Hematopoietic multipotent progenitor cell treated with erythropoietin and hydrocortisone succinate and interleukin-3 and kit ligand, for 15 days (in vitro differentiated cells): Measurements from ENCODE around the gene MMEL1.

Experiments
- DNase-seq: peaks from one replicate; pipeline ENCODE4 v3.0.0-alpha.2; 2015; ENCODE audit warnings: low spot score

MMEL1 gene

DNA sequence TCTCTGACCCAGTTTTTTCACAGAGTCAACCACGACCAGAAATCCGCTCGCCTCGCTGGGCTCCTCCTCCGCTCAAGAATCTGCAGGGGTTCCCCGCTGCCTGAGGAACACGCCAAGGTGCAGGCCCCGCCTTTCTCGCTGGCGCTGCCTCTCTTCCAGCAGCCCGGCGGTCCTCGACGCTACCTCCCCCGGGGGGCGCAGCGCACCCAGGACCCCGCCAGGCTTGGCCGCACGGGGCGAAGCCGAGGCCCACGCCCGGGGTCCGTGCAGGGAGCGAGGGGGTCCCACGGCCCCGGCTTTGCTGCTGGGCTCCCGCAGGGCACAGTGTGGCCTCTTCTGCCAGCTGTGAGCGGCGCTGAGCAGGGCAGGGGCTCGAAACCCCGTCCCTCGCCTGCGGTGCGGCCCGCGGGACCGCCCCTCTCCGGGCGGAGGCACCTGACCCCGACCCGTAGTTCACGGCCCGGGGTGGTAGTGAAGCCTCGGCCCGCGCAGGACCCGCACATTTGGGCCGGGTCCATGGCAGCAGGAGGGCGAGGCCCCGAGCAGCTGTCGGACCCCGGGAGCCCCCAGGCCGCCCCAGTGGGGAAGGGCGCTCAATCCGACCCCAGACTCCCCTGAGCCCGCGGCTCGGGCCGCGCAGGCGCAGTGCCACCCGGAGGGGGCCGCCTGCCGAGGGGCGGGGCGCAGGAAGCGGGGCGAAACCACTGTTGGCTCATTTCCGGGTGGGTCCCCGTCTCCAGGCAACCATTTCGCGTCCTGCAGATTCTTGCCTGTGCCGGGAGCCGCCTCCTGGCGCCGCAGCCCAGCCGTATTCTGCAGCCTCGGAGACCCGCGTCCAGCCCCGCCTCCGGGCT lies 10.0 kb upstream of the MMEL1 start:
- peak; percentile 49 for DNase-seq

- no peak for DNase-seq
Measured at GRCh38 chr1:2642131-2642559, 9.3 kb upstream of the MMEL1 start.

DNA sequence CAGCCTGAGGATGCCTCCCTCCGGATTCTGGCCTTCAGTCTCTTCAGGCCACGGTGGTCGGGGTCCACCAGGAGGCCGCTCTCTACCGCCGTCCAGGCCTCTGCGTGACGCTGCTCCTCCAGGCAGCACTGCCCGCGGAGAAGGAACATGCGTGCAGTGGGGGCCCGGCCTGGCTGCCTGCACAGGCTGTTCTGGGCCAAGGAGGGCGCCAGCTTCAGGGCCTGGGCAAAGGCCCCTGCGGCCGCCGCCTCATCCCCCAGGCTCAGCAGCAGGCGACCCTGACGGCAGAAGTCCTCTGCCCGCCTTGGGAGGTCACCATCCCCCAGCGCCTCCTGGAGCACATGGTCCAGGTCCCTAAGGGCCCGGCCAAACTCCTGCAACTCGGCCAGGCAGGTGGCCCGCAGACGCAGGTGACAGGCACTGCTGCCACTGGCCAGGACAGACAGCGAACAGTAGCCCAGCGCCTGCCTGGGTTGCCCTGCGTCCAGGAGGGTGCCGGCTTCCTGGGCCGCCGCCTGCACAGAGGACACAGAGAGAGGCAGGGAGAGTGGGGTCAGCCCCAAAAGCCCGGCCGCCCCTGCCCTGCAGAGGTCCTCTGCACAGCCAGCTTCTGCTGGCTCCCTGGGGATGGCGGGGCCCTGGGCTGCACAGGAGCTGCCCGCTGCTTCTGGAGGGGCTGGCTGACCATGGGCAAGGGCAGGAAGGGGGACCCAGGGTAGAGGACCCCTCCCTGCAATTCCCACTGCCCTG lies 8.7 kb upstream of the MMEL1 start:
- DNase-seq, result no peak

DNA sequence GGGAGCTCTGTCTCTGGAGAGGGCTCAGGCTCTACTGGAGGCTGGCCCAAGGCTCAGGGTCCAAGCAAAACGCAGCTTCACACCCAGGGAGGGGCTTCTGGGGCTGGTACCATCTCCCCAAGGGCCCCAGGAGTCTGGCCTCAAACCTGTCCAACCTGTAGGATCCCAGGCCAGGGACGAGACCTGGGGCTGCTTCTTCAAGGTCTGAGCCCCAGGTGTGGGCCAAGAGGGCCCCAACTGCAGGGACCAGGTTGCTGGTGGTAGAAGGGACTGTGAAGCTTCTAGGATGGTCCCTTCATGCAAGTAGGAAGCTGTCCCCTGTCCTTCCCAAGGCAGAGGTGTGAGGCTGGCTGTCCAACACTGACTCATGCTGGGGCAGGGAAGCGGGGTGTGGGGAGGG lies 7.8 kb upstream of the MMEL1 start:
- no peak for DNase-seq

- no peak for DNase-seq
Measured at GRCh38 chr1:2639607-2640521, 7.0 kb upstream of the MMEL1 start.

GRCh38 chr1:2639203-2639602 lies 6.4 kb upstream of the MMEL1 start:
- DNase-seq, result no peak

DNA sequence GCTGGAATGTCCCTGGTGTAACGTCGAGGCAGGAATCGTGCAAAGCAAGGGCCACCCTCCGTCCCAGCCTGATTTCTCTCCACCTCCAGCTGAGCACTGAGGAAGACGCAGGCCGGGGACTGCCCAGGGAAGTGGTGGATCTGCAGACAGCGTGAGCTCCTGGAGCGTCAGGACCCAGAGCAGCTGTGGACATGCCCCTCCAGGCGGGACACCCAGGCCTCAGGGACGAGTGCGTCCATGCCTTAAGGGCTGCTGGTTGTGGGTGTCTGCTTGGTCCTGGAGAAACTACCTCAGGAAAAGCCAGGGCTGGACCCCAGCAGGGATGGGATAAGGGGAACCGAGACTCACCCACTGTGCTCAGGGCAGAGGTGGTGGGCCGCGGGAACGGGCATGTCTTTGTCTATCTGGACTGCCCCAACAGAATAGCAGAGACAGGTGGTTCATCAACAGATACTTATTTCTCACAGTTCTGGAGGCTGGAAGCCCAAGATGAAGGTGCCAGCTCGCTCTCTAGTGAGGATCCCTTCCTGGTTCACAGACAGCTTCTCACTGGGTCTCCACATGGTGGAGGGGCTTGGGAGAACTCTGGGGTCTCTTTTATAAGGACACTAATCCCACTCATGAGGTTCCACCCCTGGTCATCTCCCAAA lies 5.8 kb upstream of the MMEL1 start:
- DNase-seq, result no peak

DNA sequence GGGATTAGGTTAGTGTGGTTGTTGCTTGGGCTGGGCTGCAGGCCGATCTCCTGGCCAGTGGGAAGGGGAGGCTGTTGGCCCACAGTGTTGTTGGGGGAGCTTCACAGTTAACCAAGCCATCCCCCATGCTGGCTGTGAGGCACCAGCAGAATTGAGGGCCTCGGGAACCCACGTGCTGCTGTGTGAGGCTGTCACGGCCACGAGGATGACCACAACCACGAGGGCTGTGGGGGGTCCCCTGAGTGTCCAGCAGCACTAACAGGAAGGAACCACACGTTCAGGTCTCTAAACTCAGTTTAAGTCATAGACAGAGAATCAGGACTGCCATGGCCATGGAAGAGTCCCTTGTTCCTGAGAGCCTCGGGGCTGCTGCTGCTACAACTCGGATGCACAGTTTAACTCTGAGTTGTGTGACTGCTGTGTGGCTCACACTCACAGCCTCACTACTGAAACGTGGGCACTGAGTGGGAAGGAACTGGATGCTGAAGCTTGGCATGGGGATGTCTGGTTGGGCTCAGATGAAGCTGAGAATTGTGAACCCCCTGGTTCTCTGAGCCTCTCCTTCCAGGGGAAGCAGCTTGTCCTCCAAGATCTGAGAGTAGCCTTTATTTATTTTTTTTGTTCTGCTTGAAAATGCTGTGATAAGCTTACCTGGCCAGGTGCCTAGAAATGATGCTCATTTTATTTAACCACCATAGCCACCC lies 4.8 kb upstream of the MMEL1 start:
- no peak for DNase-seq

DNA sequence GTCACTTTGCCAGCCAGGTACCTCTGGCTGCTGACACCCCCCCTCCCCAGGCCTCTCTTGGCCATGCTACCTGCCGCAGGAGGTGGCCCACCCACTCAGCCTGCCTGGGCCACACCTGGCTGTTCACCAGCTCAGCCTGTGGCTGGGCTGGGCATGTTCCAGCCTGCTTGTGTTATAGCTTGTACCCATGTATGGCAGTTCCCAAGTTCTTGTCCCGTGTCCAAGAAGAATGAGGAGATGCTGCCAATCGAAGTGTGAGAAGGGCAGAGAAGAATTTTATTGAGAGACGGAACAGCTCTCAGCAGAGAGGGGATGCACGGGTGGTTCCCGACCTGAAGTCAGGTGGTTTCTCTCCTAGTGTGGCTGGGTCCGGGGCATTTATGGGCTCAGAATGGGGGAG lies 3.9 kb upstream of the MMEL1 start:
- no peak for DNase-seq

- DNase-seq, result no peak
Measured at GRCh38 chr1:2635361-2636010, 2.7 kb upstream of the MMEL1 start.

DNA sequence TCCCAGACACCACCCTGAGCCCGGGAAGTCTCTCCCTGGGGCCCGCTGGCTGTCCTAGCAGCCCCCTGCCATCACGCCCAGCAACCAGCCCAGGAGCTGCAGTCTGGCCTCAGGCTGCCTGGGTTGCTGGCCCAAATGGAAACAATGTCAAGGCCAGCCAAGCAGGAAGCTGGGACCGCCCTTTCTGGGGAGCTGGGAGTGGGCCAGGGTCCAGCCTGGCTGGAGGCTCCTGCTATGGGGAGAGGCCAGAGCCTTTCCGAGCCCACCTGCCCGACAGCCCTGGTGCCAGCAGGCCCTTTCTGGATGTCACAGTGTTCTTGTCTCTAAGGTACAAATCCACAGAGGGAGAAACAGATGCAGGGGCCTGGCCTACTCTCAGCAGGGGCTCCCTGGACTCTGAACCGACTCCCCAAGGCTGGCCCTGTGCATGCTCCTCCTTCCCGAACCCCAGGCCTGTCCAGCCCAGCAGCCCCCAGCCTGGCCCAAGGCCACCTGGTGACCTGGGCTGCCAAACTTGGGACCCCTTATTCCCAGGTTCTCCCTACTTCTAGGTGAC lies 1.2 kb upstream of the MMEL1 start:
- DNase-seq, result no peak

DNA sequence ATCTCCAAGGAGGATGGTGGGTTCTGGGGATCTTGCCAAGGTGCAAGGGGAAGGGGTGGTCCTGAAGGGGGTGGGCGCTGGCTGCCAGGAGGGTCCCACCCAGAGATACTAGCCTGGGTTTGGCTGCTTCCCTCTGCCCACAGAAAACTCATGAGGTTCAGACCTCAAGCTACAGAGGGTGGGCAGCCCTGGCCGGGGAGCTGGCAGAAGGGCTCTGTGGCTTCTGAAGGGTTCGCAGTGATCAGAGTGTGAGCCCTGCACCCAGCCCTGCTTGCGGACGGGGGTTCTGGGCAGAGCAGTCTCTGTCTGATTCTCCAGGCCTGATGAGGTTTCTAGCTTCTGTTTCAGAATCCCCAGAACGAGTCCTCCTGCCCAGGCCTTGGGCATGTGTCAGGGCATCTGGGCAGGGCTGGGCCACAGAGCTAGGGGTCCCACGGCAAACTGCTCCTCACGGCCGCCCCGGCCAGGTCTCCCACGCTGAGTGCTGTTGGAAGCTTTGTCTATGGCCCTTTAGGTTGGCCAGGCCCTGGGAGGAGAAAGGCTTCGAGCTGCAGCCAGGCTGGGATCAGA lies 635 bp upstream of the MMEL1 start:
- DNase-seq, result no peak

DNA sequence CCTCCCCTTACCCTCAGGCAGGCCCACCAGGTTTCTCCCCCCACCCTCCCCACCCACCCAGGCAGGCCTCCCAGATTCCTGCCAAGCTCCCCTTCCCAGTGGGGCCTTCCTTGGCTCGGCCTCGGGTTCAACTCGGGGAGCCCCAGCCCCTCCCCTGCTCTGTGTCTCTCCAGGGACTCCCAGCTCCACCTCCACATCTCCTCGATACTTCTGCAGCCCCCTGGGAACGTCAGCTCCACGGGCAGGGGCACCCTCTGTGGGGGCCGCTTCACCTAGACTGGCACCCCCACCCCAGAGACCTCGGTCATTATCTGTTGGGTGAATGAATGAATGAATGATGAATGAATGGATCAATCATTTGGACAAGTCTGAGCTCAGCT lies 775 bp downstream of the MMEL1 start:
- no peak for DNase-seq

- DNase-seq, result no peak
Measured at GRCh38 chr1:2631136-2632050, 1.4 kb downstream of the MMEL1 start.

DNA sequence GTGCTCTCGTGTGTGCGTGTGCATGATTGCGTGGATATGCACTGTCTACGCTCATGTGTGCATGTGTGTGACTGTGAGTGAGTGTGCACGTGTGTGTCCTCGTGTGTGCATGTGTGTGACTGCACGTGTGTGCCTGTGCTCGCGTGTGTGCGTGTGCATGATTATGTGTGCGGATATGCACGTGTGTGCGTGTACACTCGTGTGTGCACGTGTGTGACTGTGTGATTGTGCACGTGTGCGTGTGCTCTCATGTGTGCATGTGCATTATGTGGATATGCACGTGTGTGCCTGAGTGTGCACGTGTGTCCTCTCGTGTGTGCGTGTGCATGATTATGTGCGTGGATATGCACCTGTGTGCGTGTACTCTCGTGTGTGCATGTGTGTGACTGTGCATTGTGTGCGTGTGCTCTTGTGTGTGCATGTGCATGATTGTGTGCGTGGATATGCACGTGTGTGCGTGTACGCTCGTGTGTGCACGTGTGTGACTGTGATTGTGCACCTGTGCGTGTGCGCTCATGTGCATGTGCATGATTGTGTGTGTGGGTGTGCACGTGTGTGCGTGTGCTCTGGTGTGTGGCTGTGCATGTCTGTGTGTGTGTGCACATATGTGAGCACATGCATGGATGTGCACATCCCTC lies 2.2 kb downstream of the MMEL1 start:
- no peak for DNase-seq

DNA sequence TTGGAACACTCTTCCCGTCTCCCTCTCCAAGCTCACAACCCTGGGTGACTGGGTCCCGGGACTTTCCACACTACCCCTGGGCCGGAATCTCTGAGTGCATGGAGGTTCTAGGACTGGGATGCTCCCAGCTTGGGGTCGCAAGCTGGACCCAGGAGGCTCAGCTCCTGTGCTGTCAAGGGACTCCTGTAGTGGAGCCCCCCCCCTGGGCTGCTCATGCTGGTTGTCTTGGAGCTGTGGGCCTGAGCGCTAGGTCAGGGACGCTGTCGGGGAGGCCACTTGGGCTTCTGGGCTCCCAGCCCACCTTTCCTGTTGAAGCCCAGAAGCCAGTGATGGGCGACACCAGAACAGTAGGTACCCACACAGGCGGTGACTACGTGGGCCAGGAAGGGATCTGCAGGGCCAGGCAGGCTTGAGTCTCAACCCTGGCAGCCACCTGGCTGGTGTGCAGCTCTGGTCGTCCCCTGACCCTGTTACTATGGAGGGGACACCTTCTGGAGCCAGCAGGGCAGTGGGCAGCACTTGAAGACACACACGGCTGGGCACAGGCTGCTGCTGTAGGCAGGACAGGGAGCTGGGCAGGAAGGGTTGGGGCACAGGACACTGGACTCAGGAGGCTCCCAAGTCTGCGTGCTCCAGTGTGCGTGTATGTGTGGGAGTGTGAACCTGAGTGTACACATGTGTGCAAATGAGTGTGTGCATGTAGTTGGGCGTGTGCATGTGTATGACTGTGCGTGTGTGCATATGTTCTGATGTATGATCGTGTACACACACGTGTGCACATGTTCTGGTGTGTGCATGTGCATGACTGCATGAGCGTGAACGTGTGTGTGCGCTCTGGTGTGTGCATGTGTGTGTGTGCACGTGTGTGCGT lies 3.0 kb downstream of the MMEL1 start:
- DNase-seq, result no peak

DNA sequence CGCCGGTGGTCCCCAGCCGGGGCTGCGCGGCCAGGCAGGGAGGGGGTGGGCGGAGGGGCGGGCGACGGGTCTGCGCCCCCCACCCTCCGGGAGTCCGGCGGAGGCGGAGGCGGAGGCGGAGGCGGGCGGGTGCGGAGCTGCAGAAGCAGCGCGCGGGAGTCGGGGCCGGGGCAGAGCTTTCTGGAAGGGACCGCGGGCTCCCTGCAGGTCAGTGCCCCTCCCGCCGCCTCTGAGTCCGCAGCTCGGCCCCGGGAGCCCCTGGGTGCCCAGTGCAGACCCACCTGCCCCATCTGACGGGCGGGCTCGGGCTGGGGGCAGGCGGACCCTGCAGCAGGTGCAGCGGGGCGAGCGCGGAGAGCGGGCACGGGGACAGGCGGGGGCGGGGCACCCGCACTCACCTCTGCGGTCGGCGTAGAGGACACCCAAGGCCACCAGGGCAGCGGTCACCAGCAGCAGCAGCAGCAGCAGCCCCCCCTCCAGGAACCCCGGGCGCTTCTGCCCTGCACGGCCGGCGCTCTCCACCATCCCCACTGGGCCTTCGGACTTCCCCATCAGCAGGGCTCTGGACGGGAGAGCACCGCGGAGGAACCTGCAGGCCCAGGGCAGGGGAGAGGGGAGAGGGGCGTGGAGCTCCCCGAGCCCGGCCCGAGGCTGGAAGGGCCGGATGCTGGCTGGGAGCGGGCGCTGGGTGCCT lies 3.7 kb downstream of the MMEL1 start:
- DNase-seq, result no peak
